Parathyroid adenoma (tissue), 2 donors: ENCODE data around the gene GDF9.
A peak's percentile ranks its signal among the peaks of the same experiment; 100 is the strongest.

Experiments
- H2AFZ ChIP-seq: fragments of 300-600 bp; sonication (generic); one replicate; pipeline ENCODE4 v1.7.0; 2017; ENCODE audit warnings: antibody characterized with exemption, mild to moderate bottlenecking
- H3K27ac ChIP-seq: fragments of 300-600 bp; sonication (generic); one replicate; pipeline ENCODE4 v1.7.0; 2017
- H3K27me3 ChIP-seq: fragments of 300-600 bp; sonication (generic); one replicate; pipeline ENCODE4 v1.7.0; 2017; ENCODE audit warnings: low read length; ENCODE audit not compliant: control insufficient read depth, insufficient read depth
- H3K36me3 ChIP-seq: fragments of 300-600 bp; sonication (generic); one replicate; pipeline ENCODE4 v1.7.0; 2017; ENCODE audit warnings: low read length; ENCODE audit not compliant: control insufficient read depth, insufficient read depth
- H3K4me1 ChIP-seq: fragments of 300-600 bp; sonication (generic); one replicate; pipeline ENCODE4 v1.7.0; 2017; ENCODE audit warnings: control low read depth
- H3K4me2 ChIP-seq: fragments of 300-600 bp; sonication (generic); one replicate; pipeline ENCODE4 v1.7.0; 2017; ENCODE audit warnings: low read length
- H3K4me3 ChIP-seq: fragments of 300-600 bp; sonication (generic); one replicate; pipeline ENCODE4 v1.7.0; 2017; ENCODE audit warnings: low read depth, low read length
- H3K79me2 ChIP-seq: fragments of 300-600 bp; sonication (generic); one replicate; pipeline ENCODE4 v1.7.0; 2017; ENCODE audit warnings: control low read depth
- H3K9ac ChIP-seq: fragments of 300-600 bp; sonication (generic); one replicate; pipeline ENCODE4 v1.7.0; 2017; ENCODE audit warnings: mild to moderate bottlenecking
- H3K9me3 ChIP-seq: fragments of 300-600 bp; sonication (generic); one replicate; pipeline ENCODE4 v1.7.0; 2017; ENCODE audit warnings: low read length; ENCODE audit not compliant: control insufficient read depth
- CTCF ChIP-seq: fragments of 300-600 bp; sonication (generic); IDR thresholded peaks from one replicate; pipeline ENCODE4 v1.7.0; 2017; ENCODE audit warnings: antibody characterized with exemption, mild to moderate bottlenecking
- donor health status: primary hyperparathyroidism.

The GDF9 gene

DNA sequence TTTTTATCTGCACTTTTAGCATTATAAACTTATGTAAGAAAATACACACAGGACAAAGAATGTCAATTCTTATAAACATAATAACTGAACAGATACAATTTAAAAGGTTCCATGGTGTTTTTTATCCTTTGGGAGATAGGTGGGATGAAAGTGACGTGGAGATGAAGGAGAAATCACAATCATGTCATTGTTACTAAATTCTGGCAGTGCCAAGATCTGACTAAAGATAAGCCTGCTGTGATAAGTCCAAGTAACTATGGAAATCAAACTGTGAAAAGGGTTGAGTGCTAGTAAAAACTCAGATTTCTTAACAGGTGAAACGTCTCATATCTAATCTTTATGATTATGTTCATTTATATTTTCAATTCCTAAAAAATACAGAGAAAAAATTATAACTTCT is 18.3 kb upstream of the GDF9 start:
- Histone ChIP-seq H3K27me3 (no peaks in the 10 kb centered on the region), H2AFZ (no peak overlapping the region), H3K27ac (no peak overlapping the region), H3K9me3 (no peaks in the 10 kb centered on the region), H3K4me3 (no peak overlapping the region), H3K4me2 (no peak overlapping the region), H3K9ac (no peak overlapping the region), H3K79me2 (no peaks in the 10 kb centered on the region), H3K36me3 (no peaks in the 10 kb centered on the region), H3K4me1 (no peaks in the 10 kb centered on the region)
- TF ChIP-seq CTCF, result no peak

GRCh38 chr5:132883261-132883834 is 17.1 kb upstream of the GDF9 start:
- Histone ChIP-seq H3K27ac (no peak overlapping the region), H3K4me2 (no peak overlapping the region), H3K4me3 (no peak overlapping the region), H3K9ac (no peak overlapping the region), H2AFZ (no peak overlapping the region), H3K9me3 (no peaks in the 10 kb centered on the region), H3K4me1 (no peaks in the 10 kb centered on the region), H3K36me3 (no peaks in the 10 kb centered on the region), H3K27me3 (no peaks in the 10 kb centered on the region), H3K79me2 (no peaks in the 10 kb centered on the region)
- peak; percentile 74 for TF ChIP-seq CTCF

GRCh38 chr5:132877938-132878337 is 11.7 kb upstream of the GDF9 start:
- Histone ChIP-seq H3K27me3 (no peaks in the 10 kb centered on the region), H3K36me3 (no peaks in the 10 kb centered on the region), H2AFZ (no peak overlapping the region), H3K9me3 (no peaks in the 10 kb centered on the region), H3K27ac (no peak overlapping the region), H3K4me3 (no peak overlapping the region), H3K4me1 (no peaks in the 10 kb centered on the region), H3K79me2 (no peaks in the 10 kb centered on the region), H3K9ac (no peak overlapping the region), H3K4me2 (no peak overlapping the region)
- no peak for TF ChIP-seq CTCF

GRCh38 chr5:132877466-132877865 is 11.2 kb upstream of the GDF9 start:
- Histone ChIP-seq H3K9ac (no peak overlapping the region), H3K4me2 (no peak overlapping the region), H3K4me3 (no peak overlapping the region), H3K4me1 (no peaks in the 10 kb centered on the region), H3K9me3 (no peaks in the 10 kb centered on the region), H3K27ac (no peak overlapping the region), H3K36me3 (no peaks in the 10 kb centered on the region), H2AFZ (no peak overlapping the region), H3K27me3 (no peaks in the 10 kb centered on the region), H3K79me2 (no peaks in the 10 kb centered on the region)
- no peak for TF ChIP-seq CTCF

- no peak overlapping the region for H3K4me3 ChIP-seq
- no peak overlapping the region for H3K9ac ChIP-seq
- H3K79me2 ChIP-seq, result no peaks in the 10 kb centered on the region
- H3K27ac ChIP-seq, result no peak overlapping the region
- H3K9me3 ChIP-seq, result no peaks in the 10 kb centered on the region
- no peak for TF ChIP-seq CTCF
- no peak overlapping the region for H2AFZ ChIP-seq
- H3K4me2 ChIP-seq, result no peak overlapping the region
- H3K27me3 ChIP-seq, result no peaks in the 10 kb centered on the region
- no peaks in the 10 kb centered on the region for H3K4me1 ChIP-seq
- no peaks in the 10 kb centered on the region for H3K36me3 ChIP-seq
These were observed 9.9 kb upstream of the GDF9 start for GRCh38 chr5:132876020-132876759.
